NCI-H774 (cell line): ENCODE measurements around the gene FAM174B.
A peak's percentile ranks its signal among the peaks of the same experiment; 100 is the strongest.
"Not testable (repeated sequence)": the region's sequence is repeated elsewhere in the genome, so short reads cannot be mapped to it uniquely, and the experiment has no call there.

Experiments
- DNase-seq: peaks from one replicate; lab custom pipeline; 2025; lab: John Stamatoyannopoulos, UW

FAM174B gene

GRCh38 chr15:92617549-92618520, 37.7 kb downstream of the FAM174B start:
- DNase-seq = peak; percentile 24

GRCh38 chr15:92616621-92617548, 38.7 kb downstream of the FAM174B start:
- DNase-seq = no peak

- no peak for DNase-seq
Observed at GRCh38 chr15:92614791-92615785, 40.5 kb downstream of the FAM174B start.

- peak; percentile 6 for DNase-seq
Observed at GRCh38 chr15:92614301-92614700, 41.3 kb downstream of the FAM174B start.

GRCh38 chr15:92613841-92614240, 41.7 kb downstream of the FAM174B start:
- DNase-seq = no peak

GRCh38 chr15:92612891-92613290, 42.7 kb downstream of the FAM174B start:
- no peak for DNase-seq

GRCh38 chr15:92611995-92612745, 43.4 kb downstream of the FAM174B start:
- no peak for DNase-seq

GRCh38 chr15:92611150-92611549, 44.4 kb downstream of the FAM174B start:
- no peak for DNase-seq

GRCh38 chr15:92610101-92610520, 45.5 kb downstream of the FAM174B start:
- no peak for DNase-seq

- no peak for DNase-seq
Observed at GRCh38 chr15:92608866-92609700, 46.5 kb downstream of the FAM174B start.

GRCh38 chr15:92606836-92607150, 48.8 kb downstream of the FAM174B start:
- DNase-seq = not testable (repeated sequence)

GRCh38 chr15:92606126-92606835, 49.3 kb downstream of the FAM174B start:
- no peak for DNase-seq

GRCh38 chr15:92605225-92605944, 50.2 kb downstream of the FAM174B start:
- no peak for DNase-seq

GRCh38 chr15:92603743-92604470, 51.7 kb downstream of the FAM174B start:
- no peak for DNase-seq

- DNase-seq = no peak
Observed at GRCh38 chr15:92603278-92603677, 52.3 kb downstream of the FAM174B start.

GRCh38 chr15:92602267-92602593, 53.3 kb downstream of the FAM174B start:
- no peak for DNase-seq

GRCh38 chr15:92601592-92602266, 53.8 kb downstream of the FAM174B start:
- DNase-seq = no peak
